ENCODE data around the gene TMPRSS2.

TMPRSS2 gene

DNA sequence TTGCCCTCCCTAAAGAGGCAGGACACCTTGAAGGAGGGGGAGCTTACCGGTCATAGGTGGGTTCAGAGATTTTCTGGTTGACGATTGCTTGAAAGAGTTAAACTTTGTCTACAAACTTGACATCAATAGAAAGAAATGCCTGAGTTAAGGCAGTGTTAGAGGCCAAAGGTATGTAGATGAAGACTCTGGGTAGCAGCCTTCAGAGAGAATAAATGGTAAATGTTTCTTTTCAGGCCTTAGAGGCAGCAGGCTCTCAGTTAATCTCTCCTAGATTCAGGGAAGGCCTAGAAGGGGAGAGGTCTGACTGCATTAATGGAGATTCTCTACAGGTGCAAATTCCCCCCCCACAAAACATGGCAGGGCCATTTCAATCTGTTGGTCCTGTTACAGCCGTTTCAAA is 54.2 kb downstream of the TMPRSS2 start:
- H3K4me2 ChIP-seq (ENCODE audit: low read length), result no peak overlapping the region
- no peak overlapping the region for H3K27ac ChIP-seq (ENCODE audit: low read depth, low read length, poor library complexity, severe bottlenecking)
- H3F3A ChIP-seq (ENCODE audit: insufficient read depth, low read length), result no peaks in the 10 kb centered on the region
- H3K79me2 ChIP-seq (ENCODE audit: insufficient read depth, low read length), result no peaks in the 10 kb centered on the region
- H3K9me3 ChIP-seq (ENCODE audit: low read length), result no peaks in the 10 kb centered on the region
- H4K20me1 ChIP-seq (ENCODE audit: insufficient read depth, low read length), result no peaks in the 10 kb centered on the region
- H3K4me1 ChIP-seq (ENCODE audit: insufficient read depth, low read length, severe bottlenecking), result no peaks in the 10 kb centered on the region
- H3K36me3 ChIP-seq (ENCODE audit: insufficient read depth, low read length), result peaks cover 32% of the 10 kb centered on the region
- H3K9ac ChIP-seq (ENCODE audit: low read length), result no peak overlapping the region
- H3K4me3 ChIP-seq (ENCODE audit: low read depth, low read length, poor library complexity, severe bottlenecking), result no peak overlapping the region
- TF ChIP-seq EZH2 (IDR thresholded peaks at IDR 0.05; ENCODE audit: borderline replicate concordance, low read length), result no peak
- TF ChIP-seq, protein P1, sequence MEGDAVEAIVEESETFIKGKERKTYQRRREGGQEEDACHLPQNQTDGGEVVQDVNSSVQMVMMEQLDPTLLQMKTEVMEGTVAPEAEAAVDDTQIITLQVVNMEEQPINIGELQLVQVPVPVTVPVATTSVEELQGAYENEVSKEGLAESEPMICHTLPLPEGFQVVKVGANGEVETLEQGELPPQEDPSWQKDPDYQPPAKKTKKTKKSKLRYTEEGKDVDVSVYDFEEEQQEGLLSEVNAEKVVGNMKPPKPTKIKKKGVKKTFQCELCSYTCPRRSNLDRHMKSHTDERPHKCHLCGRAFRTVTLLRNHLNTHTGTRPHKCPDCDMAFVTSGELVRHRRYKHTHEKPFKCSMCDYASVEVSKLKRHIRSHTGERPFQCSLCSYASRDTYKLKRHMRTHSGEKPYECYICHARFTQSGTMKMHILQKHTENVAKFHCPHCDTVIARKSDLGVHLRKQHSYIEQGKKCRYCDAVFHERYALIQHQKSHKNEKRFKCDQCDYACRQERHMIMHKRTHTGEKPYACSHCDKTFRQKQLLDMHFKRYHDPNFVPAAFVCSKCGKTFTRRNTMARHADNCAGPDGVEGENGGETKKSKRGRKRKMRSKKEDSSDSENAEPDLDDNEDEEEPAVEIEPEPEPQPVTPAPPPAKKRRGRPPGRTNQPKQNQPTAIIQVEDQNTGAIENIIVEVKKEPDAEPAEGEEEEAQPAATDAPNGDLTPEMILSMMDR (IDR thresholded peaks at IDR 0.05; ENCODE audit: low read length), result no peak
- no peak overlapping the region for H2AFZ ChIP-seq (ENCODE audit: low read length)
- no peaks in the 10 kb centered on the region for H3K9me2 ChIP-seq (ENCODE audit: low read depth, low read length)
- H3K27me3 ChIP-seq (ENCODE audit: insufficient read depth, low read length), result no peaks in the 10 kb centered on the region

DNA sequence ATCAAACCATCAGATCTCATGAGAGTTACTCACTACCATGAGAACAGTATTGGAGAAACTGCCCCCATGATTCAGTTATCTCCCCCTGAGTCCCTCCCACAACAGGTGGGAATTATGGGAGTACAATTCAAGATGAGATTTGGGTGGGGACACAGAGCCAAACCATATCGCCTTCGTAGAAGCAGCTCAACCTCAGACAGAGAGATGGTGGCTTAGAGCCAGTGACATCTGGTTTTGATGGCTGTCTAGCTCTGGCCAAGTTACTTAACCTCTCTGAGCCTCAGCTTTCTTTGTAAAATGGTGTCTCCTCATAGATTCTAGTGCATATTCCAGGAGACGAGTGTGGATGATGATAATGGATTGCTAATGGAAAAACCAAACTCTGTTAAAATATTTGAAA is 54.8 kb downstream of the TMPRSS2 start:
- no peaks in the 10 kb centered on the region for H4K20me1 ChIP-seq (ENCODE audit: insufficient read depth, low read length)
- H3K9ac ChIP-seq (ENCODE audit: low read length), result no peak overlapping the region
- H3K9me3 ChIP-seq (ENCODE audit: low read length), result no peaks in the 10 kb centered on the region
- H3F3A ChIP-seq (ENCODE audit: insufficient read depth, low read length), result no peaks in the 10 kb centered on the region
- no peak overlapping the region for H2AFZ ChIP-seq (ENCODE audit: low read length)
- H3K36me3 ChIP-seq (ENCODE audit: insufficient read depth, low read length), result peaks cover 27% of the 10 kb centered on the region
- no peak overlapping the region for H3K4me2 ChIP-seq (ENCODE audit: low read length)
- H3K9me2 ChIP-seq (ENCODE audit: low read depth, low read length), result no peaks in the 10 kb centered on the region
- H3K79me2 ChIP-seq (ENCODE audit: insufficient read depth, low read length), result no peaks in the 10 kb centered on the region
- H3K27me3 ChIP-seq (ENCODE audit: insufficient read depth, low read length), result no peaks in the 10 kb centered on the region
- H3K4me3 ChIP-seq (ENCODE audit: low read depth, low read length, poor library complexity, severe bottlenecking), result no peak overlapping the region
- TF ChIP-seq, protein P1 (IDR thresholded peaks at IDR 0.05; ENCODE audit: low read length), result no peak
- TF ChIP-seq EZH2 (IDR thresholded peaks at IDR 0.05; ENCODE audit: borderline replicate concordance, low read length), result no peak
- H3K27ac ChIP-seq (ENCODE audit: low read depth, low read length, poor library complexity, severe bottlenecking), result no peak overlapping the region
- no peaks in the 10 kb centered on the region for H3K4me1 ChIP-seq (ENCODE audit: insufficient read depth, low read length, severe bottlenecking)

DNA sequence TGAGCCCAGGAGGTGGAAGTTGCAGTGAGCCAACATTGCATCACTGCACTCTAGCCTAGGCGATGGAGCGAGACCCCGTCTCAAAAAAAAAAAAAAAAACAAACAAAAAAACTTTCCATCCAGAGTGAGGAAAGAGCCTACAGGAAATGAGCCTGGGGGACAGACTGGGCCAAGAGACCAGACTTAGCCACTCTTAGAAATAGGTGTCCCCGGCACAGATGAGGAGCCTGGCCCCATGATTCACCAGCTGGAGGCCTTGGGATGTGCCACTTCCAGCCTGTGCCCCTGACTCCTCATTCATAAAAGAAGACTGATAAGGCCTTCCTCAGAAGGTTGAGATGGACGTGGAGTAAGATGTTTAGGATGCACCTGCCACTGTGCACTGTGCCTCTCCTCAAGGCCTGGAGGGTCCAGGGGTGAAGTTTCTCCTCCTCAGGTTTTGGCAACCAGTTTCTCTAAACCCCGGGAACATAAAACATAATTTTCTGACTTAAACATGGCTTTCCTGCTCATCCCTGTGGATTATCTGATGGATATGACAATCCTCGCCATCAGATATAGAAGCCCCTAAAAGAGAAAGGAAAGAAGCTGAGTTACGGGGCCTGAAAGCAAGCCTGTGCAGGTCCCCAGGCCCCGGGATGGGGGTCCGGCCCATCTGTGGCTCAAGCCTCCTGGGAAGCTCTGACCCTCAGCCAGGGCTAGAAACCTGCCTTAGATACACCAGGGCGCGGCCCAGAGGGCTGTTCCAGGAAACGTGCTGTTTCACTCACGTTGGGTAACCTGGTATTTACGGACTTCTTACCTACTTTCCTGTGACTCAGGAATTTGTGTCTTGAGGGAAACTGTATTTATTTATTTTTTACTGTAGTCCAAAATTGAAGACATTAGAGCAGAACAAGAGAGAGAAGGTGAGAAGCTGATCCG is 55.9 kb downstream of the TMPRSS2 start:
- H2AFZ ChIP-seq (ENCODE audit: low read length), result no peak overlapping the region
- H3K9ac ChIP-seq (ENCODE audit: low read length), result no peak overlapping the region
- H3K4me1 ChIP-seq (ENCODE audit: insufficient read depth, low read length, severe bottlenecking), result no peaks in the 10 kb centered on the region
- no peaks in the 10 kb centered on the region for H3K9me2 ChIP-seq (ENCODE audit: low read depth, low read length)
- peaks cover 38% of the 10 kb centered on the region for H3K36me3 ChIP-seq (ENCODE audit: insufficient read depth, low read length)
- H3K27ac ChIP-seq (ENCODE audit: low read depth, low read length, poor library complexity, severe bottlenecking), result no peak overlapping the region
- no peak overlapping the region for H3K4me3 ChIP-seq (ENCODE audit: low read depth, low read length, poor library complexity, severe bottlenecking)
- no peak overlapping the region for H3K4me2 ChIP-seq (ENCODE audit: low read length)
- no peaks in the 10 kb centered on the region for H3K9me3 ChIP-seq (ENCODE audit: low read length)
- no peaks in the 10 kb centered on the region for H3K27me3 ChIP-seq (ENCODE audit: insufficient read depth, low read length)
- no peaks in the 10 kb centered on the region for H3F3A ChIP-seq (ENCODE audit: insufficient read depth, low read length)
- no peak for TF ChIP-seq EZH2 (IDR thresholded peaks at IDR 0.05; ENCODE audit: borderline replicate concordance, low read length)
- TF ChIP-seq, protein P1 (IDR thresholded peaks at IDR 0.05; ENCODE audit: low read length), result no peak
- H4K20me1 ChIP-seq (ENCODE audit: insufficient read depth, low read length), result no peaks in the 10 kb centered on the region
- no peaks in the 10 kb centered on the region for H3K79me2 ChIP-seq (ENCODE audit: insufficient read depth, low read length)
